PFSK-1 (cell line): ENCODE results near the gene BCL2.
A peak's percentile ranks its signal among the peaks of the same experiment; 100 is the strongest.

Experiments
- FOXP2 ChIP-seq: optimal IDR thresholded peaks from 2 replicates; pipeline ENCODE3; 2011; ENCODE audit warnings: borderline replicate concordance, control low read depth, inconsistent platforms; ENCODE audit not compliant: insufficient read depth; ENCODE audit errors: extremely low read length, extremely low read depth
- POLR2AphosphoS5 ChIP-seq: IDR thresholded peaks from 2 replicates; pipeline ENCODE4 v1.6.1; 2012; ENCODE audit warnings: low read depth, mild to moderate bottlenecking, control low read depth, low read length, moderate library complexity
- REST ChIP-seq, 2 experiments: IDR thresholded peaks; 2 replicates each; pipeline versions ENCODE4 v1.6.1 to v1.8.0; 2011 to 2012; ENCODE audit warnings: low read depth in 2 of 2, low read length in 2 of 2, control low read depth in 1 of 2, inconsistent platforms in 1 of 2, mild to moderate bottlenecking in 1 of 2, moderate library complexity in 1 of 2; ENCODE audit not compliant: insufficient read depth in 1 of 2
- SIN3A ChIP-seq: IDR thresholded peaks from 2 replicates; pipeline ENCODE4 v1.6.1; 2012; ENCODE audit warnings: mild to moderate bottlenecking, low read length, moderate library complexity, borderline replicate concordance; ENCODE audit not compliant: insufficient read depth
- TAF1 ChIP-seq: IDR thresholded peaks from 2 replicates; pipeline ENCODE4 v1.6.1; 2012; ENCODE audit warnings: low read length, control low read depth, borderline replicate concordance; ENCODE audit not compliant: insufficient read depth

BCL2 gene

DNA sequence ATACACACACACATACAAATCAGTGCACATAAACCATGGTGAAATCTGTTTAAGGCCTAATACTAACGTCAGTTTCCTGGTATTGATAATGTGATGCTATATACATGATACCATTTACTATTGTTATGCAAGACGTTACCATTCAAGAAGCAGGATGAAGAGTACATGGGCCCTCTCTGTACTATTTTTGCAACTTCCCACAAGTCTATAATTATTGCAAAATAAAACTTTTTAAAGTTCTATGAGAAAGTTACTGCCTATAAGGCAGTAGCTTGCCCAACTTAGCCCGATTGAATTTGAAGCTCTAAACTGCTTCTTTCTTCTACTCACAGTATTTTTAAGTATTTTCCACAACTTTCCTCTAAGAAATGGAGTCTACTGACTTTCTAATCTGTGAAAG lies 74.0 kb downstream of the BCL2 start:
- no peak for TF ChIP-seq TAF1
- TF ChIP-seq FOXP2, result no peak
- TF ChIP-seq REST (IDR thresholded peaks at IDR 0.05; ENCODE audit: insufficient read depth in 1 of 2, low read depth in 2 of 2, low read length in 2 of 2), result no peak
- TF ChIP-seq POLR2AphosphoS5, result no peak
- no peak for TF ChIP-seq SIN3A

DNA sequence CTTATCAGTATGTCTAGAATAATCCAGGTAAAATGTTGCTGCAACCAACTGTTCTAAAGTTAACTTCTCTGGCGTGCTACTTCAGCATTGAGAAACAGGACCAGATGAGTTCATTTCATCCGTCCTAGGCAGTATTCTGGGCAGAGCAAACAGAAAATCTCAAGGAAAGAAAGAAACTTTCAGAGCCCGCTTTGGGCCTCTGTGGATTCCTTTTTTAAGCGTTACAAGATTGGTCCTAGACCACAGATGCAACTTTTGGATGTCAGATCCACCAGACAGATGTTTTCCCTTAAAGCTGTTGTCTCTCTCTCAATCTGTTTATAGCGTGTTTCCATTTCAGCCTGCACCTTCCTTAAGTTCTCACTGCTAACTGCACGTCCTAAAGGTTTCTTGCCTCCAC lies 75.0 kb downstream of the BCL2 start:
- TF ChIP-seq FOXP2 (no peak), POLR2AphosphoS5 (no peak), SIN3A (no peak), REST (IDR thresholded peaks at IDR 0.05; ENCODE audit: insufficient read depth in 1 of 2, low read depth in 2 of 2, low read length in 2 of 2) (no peak), TAF1 (no peak)

DNA sequence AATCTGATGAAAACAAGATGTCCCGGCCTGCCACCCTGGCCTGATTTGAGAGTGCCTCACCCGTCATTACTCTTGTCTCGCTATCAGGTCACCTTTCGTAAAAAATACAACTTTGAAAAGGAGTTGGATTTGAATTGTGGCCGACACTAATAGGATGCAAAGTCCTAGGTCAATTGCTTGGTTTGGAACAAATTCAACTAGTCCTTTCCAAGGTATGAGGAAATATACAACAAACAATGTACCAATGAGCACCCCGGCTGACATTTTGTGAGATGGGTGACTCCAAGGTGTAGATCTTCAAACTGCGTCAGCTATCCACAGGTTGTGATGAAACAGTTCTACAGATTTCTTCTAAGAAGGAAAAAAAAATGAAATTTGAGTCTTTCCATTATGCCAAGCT lies 77.8 kb downstream of the BCL2 start:
- TF ChIP-seq REST (IDR thresholded peaks at IDR 0.05; ENCODE audit: insufficient read depth in 1 of 2, low read depth in 2 of 2, low read length in 2 of 2) (no peak), POLR2AphosphoS5 (no peak), TAF1 (no peak), SIN3A (no peak), FOXP2 (no peak)

DNA sequence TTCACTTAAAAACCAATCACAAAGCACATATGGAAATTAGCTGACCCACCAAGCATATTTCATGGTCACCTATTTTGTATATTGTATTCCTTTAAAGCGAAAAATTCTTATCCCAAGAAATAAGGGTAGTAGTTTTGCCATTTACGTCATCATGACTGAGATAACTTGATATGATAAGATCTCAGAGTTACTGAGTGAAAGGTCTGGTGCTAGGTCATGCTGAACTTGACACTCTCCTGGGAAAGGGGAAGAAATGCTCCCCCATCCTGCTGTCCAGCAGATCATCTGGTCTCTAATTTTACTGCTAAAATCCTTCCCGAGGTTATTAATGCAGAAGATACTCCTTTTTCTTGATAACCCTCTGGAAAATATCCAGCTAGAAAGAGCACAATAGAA lies 78.3 kb downstream of the BCL2 start:
- TF ChIP-seq REST (IDR thresholded peaks at IDR 0.05; ENCODE audit: insufficient read depth in 1 of 2, low read depth in 2 of 2, low read length in 2 of 2), result peak in 1 of 2 experiments; percentile 67; a peak in 1 of 4 replicates
- TF ChIP-seq SIN3A, result no peak

GRCh38 chr18:63240531-63241316 lies 78.8 kb downstream of the BCL2 start:
- TF ChIP-seq SIN3A (no peak), TAF1 (no peak)
